ENCODE measurements around the gene NHEJ1. TPM values are rescaled to one million over a fixed set of nuclear protein-coding genes. Genes with fewer than 3 reads are reported as not detected.

The NHEJ1 gene
- total and polyA plus RNA-seq, 2 of the 13 experiments (the other 11 are each of a cell fraction or from before 2014, with no cell fraction given): 30.0 to 30.7 TPM

GRCh38 chr2:219206328-219207133 lies 45.9 kb upstream of the NHEJ1 start, which contains the start of gene ZFAND2B (continued):
- TF ChIP-seq ZFP91 (CRISPR knock-in tag; IDR thresholded peaks at IDR 0.05; ENCODE audit: borderline replicate concordance) (peak; percentile 91), RNF219 (CRISPR knock-in tag; IDR thresholded peaks at IDR 0.05) (no peak), ZNF333 (CRISPR knock-in tag; IDR thresholded peaks at IDR 0.05; ENCODE audit: borderline replicate concordance) (peak; percentile 98), PATZ1 (CRISPR knock-in tag; IDR thresholded peaks at IDR 0.05) (peak; percentile 79), ZNF225 (CRISPR knock-in tag; IDR thresholded peaks at IDR 0.05) (peak; percentile 59; the same call in 1 of the 2 replicates), MTA1 (CRISPR knock-in tag; IDR thresholded peaks at IDR 0.05; ENCODE audit: borderline replicate concordance) (no peak), AHR (CRISPR knock-in tag; IDR thresholded peaks at IDR 0.05) (peak; percentile 75; the same call in 1 of the 2 replicates), CBX5 (CRISPR knock-in tag; IDR thresholded peaks at IDR 0.05; ENCODE audit: borderline replicate concordance) (no peak; the same call in 1 of the 2 replicates), YY1 (IDR thresholded peaks at IDR 0.05; ENCODE audit: insufficient read depth, insufficient replicate concordance, low read depth, low read length) (peak; percentile 67), SOX6 (IDR thresholded peaks at IDR 0.05) (no peak), SOX6 (CRISPR knock-in tag; IDR thresholded peaks at IDR 0.05) (peak; percentile 64), ZNF460 (CRISPR knock-in tag; IDR thresholded peaks at IDR 0.05; ENCODE audit: borderline replicate concordance) (no peak; the same call in 1 of the 2 replicates), NR2C2 (CRISPR knock-in tag; IDR thresholded peaks at IDR 0.05; ENCODE audit: borderline replicate concordance) (no peak), ZKSCAN1 (IDR thresholded peaks at IDR 0.05; ENCODE audit: low read length) (no peak), PCBP1 (IDR thresholded peaks at IDR 0.05; ENCODE audit: borderline replicate concordance, low read depth, low read length) (0 out of 2 replicates have a peak, but pooled peaks have one; percentile 23), ZNF251 (CRISPR knock-in tag; IDR thresholded peaks at IDR 0.05) (no peak), ZNF781 (CRISPR knock-in tag; IDR thresholded peaks at IDR 0.05; ENCODE audit: borderline replicate concordance, not compliant biosample characterization) (no peak), SRSF1 (optimal IDR thresholded peaks at IDR 0.05; ENCODE audit: low read depth, low read length) (peak; percentile 67), SNAPC2 (CRISPR knock-in tag; IDR thresholded peaks at IDR 0.05) (peak; percentile 92), NCOA5 (CRISPR knock-in tag; IDR thresholded peaks at IDR 0.05) (no peak), FOXK2 (IDR thresholded peaks at IDR 0.05) (no peak)

All from HepG2 (cell line).